ENCODE data around the gene LDLRAD3.

LDLRAD3 gene

DNA sequence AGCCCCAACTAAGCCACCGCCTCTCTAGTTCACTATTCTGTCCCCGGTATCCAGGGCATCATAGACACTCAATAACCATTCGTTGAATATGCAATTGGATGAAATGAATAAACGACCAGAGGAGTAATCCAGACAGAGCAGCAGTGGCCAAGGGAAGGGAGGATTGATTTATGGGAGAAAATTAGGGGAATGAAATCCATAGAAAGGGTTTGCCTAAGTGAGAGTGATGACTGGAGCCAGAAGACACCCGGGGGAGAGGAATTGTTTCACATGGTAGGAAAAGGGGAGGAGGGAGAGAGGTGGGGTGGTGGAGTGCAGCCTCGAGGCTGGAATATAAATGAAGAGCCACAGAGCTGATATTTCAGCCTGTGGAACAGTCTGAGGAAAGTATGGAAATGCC, 177.2 kb downstream of the LDLRAD3 start:
- no peaks in the 10 kb centered on the region for H3K9me3 ChIP-seq
- no peak overlapping the region for H3K4me3 ChIP-seq
- in situ Hi-C loops (cut with MboI; ENCODE audit: low sequenced_read_pairs), result no loop called here
- no peaks in the 10 kb centered on the region for H3K4me1 ChIP-seq
- DNase-seq (ENCODE audit: low spot score in 2 of 2), result no peak
- no peaks in the 10 kb centered on the region for H3K36me3 ChIP-seq (replicated peaks)
- no peaks in the 10 kb centered on the region for H3K27me3 ChIP-seq (ENCODE audit: low read depth)

DNA sequence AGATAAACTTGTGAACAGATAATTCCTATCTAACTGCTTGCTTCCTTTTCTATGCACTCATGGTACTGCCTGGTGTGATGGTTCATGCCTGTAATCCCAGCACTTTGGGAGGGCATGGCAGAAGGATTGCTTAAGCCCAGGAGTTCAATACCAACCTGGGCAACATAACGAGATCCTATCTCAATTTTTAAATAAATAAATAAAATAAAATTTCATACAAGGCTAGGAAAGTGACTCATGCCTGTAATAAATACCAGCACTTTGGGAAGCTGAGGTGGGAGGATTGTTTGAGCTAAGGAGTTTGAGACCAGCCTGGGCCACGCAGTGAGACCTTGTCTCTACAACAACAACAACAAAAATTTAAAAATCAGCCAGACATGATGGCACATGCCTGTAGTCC, 178.8 kb downstream of the LDLRAD3 start:
- H3K27me3 ChIP-seq (ENCODE audit: low read depth), result no peaks in the 10 kb centered on the region
- H3K4me1 ChIP-seq, result no peaks in the 10 kb centered on the region
- H3K4me3 ChIP-seq, result no peak overlapping the region
- in situ Hi-C loops (cut with MboI; ENCODE audit: low sequenced_read_pairs), result no loop called here
- no peak for DNase-seq (ENCODE audit: low spot score in 2 of 2)
- no peaks in the 10 kb centered on the region for H3K36me3 ChIP-seq (replicated peaks)
- H3K9me3 ChIP-seq, result no peaks in the 10 kb centered on the region

DNA sequence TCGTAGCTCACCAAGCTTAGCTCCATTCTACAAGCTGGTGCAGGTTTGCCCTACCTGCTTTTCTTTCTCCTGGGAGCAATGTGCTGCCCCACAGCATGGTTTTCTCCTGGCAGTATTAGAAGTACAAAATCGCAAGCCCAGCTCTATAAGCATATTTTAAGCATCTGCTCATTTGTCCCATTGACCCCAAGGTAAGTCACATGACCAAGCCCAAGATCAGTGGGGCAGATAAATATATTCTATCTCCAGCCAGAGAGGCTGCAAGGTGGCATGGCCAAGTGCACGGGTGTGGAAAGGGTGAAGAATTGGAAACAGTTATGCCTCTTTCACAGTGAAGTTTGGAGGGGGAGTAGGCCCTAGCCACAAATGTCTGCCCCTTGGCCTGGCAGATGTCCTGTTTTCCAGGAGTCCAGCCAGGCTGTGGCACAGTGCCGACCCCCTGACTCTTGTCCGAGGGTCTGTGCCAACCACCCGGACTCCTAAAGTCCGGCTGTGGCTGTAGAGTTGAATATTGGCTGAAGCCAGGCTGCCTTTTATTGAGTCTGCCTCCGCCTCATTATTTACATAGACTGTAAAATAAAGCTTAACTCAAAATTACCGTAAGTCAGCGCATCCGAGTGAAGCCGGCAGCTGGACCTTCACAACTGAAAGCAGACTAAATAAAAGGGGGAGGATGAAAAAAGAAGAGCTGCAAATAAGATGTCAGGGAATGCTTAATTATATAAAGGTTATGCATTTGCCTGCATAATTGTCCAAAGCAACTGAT, 179.7 kb downstream of the LDLRAD3 start:
- H3K27me3 ChIP-seq (ENCODE audit: low read depth), result no peaks in the 10 kb centered on the region
- no peak for DNase-seq (ENCODE audit: low spot score in 2 of 2)
- no peak overlapping the region for H3K4me3 ChIP-seq
- in situ Hi-C loops (cut with MboI; ENCODE audit: low sequenced_read_pairs), result no loop called here
- H3K36me3 ChIP-seq (replicated peaks), result no peaks in the 10 kb centered on the region
- no peaks in the 10 kb centered on the region for H3K4me1 ChIP-seq
- no peaks in the 10 kb centered on the region for H3K9me3 ChIP-seq

DNA sequence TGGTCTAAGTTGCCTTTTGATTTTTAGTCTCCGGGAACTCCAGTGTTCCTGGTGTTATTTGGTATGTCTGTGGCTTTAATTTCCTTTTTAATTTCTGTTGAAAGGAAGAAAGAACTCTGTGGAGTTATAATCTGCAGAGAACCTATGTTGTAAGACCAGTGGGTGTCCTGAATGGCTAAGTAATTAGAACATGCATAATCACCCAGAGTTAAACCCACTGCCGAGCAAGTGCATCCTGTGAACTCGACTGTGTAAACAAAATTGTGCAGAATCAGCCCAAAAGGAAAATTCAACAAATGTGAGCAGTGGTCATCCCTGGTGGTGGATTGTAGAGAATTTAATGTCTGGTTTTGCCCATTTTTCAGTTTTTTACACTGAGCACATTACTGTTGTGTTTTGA, 182.8 kb downstream of the LDLRAD3 start:
- no peaks in the 10 kb centered on the region for H3K9me3 ChIP-seq
- H3K36me3 ChIP-seq (replicated peaks), result no peaks in the 10 kb centered on the region
- no peaks in the 10 kb centered on the region for H3K27me3 ChIP-seq (ENCODE audit: low read depth)
- in situ Hi-C loops (cut with MboI; ENCODE audit: low sequenced_read_pairs), result no loop called here
- no peak overlapping the region for H3K4me3 ChIP-seq
- H3K4me1 ChIP-seq, result no peaks in the 10 kb centered on the region
- DNase-seq (ENCODE audit: low spot score in 2 of 2), result no peak

DNA sequence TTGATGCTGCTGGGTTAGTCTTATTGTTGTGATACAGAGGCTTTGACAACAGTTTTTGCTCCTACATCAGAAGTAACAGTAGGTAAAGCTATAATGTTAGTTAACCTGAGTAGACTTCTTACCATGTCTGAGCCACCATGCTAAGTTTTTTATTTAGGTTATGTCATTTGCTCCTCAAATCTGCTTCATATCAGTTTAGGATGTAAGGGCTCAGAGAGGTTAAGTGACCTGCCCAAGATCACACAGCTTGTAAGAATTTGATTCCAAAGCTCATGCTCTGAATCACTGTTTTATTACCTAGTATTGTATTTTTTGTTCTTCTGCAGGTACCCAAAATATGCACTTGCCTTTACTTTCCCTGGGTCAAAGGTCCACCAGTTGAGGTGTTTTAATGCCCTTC, 183.7 kb downstream of the LDLRAD3 start:
- DNase-seq (ENCODE audit: low spot score in 2 of 2), result no peak
- Histone ChIP-seq H3K36me3 (replicated peaks) (no peaks in the 10 kb centered on the region), H3K27me3 (ENCODE audit: low read depth) (no peaks in the 10 kb centered on the region), H3K4me1 (no peaks in the 10 kb centered on the region), H3K9me3 (no peaks in the 10 kb centered on the region), H3K4me3 (no peak overlapping the region)
- in situ Hi-C loops (cut with MboI; ENCODE audit: low sequenced_read_pairs), result no loop called here

DNA sequence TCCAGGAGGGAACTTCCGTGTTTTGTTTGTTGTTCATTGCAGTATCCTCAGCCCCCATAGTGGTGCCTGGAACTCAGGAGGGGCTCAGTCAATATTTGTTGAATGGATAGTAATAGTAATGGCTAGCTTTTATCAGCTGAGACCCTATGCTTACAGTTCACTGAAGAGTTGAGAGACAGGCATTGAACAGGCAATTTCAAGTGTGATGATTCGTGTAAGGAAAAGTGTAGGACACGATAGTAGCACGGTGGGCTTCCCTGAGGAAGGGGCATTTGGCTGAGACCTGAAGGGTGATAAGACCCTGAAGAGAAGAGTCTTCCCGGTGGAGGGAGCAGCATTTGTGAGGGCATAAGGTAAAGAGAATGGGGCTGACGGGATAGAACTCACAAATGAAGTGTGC, 186.1 kb downstream of the LDLRAD3 start:
- no peak for DNase-seq (ENCODE audit: low spot score in 2 of 2)
- H3K9me3 ChIP-seq, result no peaks in the 10 kb centered on the region
- no peaks in the 10 kb centered on the region for H3K27me3 ChIP-seq (ENCODE audit: low read depth)
- no peaks in the 10 kb centered on the region for H3K36me3 ChIP-seq (replicated peaks)
- H3K4me1 ChIP-seq, result no peaks in the 10 kb centered on the region
- in situ Hi-C loops (cut with MboI; ENCODE audit: low sequenced_read_pairs), result no loop called here
- H3K4me3 ChIP-seq, result no peak overlapping the region

DNA sequence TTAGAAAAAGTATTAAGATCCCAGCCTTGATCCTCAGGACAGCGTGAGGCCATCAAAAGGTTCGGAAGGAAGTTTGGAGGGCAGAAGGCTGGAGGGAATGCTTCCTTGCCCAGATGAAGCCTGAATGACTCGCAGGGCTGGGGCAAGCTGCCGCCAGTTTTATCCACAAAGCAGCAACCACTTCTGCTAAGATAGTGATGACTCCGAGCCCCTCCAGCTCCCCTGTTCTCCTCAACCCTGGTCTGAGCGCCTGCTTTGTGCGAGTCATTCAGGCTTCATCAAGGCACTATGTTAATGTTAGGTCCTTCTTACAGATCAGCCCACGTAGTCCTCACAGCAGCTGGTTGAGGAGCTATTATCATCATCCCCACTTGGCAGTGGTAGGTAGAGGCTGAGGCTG, 186.5 kb downstream of the LDLRAD3 start:
- no peaks in the 10 kb centered on the region for H3K9me3 ChIP-seq
- DNase-seq (ENCODE audit: low spot score in 2 of 2), result no peak
- no peaks in the 10 kb centered on the region for H3K27me3 ChIP-seq (ENCODE audit: low read depth)
- no peak overlapping the region for H3K4me3 ChIP-seq
- no peaks in the 10 kb centered on the region for H3K36me3 ChIP-seq (replicated peaks)
- no peaks in the 10 kb centered on the region for H3K4me1 ChIP-seq
- in situ Hi-C loops (cut with MboI; ENCODE audit: low sequenced_read_pairs), result no loop called here

DNA sequence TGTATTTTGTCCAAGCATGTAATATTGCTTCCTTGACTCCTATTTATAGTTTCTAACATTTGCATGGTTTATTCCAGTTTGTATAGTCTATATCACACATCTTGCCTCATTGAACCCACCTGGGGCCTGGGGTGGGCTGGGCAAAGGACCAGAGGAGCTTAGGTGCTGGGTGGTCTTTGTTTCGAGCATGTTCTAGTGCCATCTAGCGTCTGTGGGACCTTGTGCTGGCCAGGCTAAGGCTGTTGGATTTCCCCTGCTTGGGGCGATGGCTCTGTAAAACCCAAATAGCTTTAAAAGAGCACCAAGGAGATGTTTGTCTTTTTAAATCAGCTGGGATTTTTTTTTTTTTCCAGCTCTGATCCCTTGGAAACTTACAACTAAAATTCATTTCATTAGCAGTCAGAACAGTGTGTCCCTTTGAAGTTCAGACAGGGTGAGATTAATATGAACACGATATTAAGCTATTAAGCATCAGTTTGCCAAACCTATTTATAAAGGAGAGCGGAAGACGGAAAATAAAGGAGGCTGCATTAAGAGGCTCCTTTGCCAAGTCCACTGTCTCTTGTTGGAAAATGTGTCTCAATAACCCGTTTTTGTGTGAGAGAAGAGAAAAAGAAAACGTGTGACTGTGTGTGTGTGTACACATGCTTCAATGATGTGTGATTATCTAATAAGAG, 188.0 kb downstream of the LDLRAD3 start:
- DNase-seq (ENCODE audit: low spot score in 2 of 2), result peak in 1 of 2 experiments; percentile 37
- H3K4me3 ChIP-seq, result no peak overlapping the region
- in situ Hi-C loops (cut with MboI; ENCODE audit: low sequenced_read_pairs), result no loop called here

DNA sequence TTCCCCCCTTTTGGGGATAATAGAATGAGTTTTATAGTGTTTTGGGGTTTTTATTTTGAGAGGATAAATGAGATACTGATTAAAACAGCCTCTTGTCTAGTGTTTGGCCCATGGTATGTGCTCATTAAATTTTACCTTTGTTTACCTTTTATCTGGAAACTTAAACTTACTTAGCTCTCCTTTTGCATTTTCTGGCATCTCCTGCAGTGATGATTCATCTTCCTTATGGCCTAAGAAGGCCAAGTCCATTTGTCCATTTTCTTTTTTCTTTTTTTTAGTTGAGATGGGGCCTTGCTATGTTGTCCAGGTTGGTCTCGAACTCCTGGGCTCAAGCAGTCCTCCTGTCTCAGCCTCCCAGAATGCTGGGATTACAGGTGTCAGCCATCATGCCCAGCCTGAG, 189.1 kb downstream of the LDLRAD3 start:
- no peak overlapping the region for H3K4me3 ChIP-seq
- H3K27me3 ChIP-seq (ENCODE audit: low read depth), result no peaks in the 10 kb centered on the region
- no peaks in the 10 kb centered on the region for H3K36me3 ChIP-seq (replicated peaks)
- no peaks in the 10 kb centered on the region for H3K9me3 ChIP-seq
- no peak for DNase-seq (ENCODE audit: low spot score in 2 of 2)
- H3K4me1 ChIP-seq, result no peaks in the 10 kb centered on the region
- in situ Hi-C loops (cut with MboI; ENCODE audit: low sequenced_read_pairs), result no loop called here

More for the DNA sequence above, 188.0 kb downstream of the LDLRAD3 start:
- Histone ChIP-seq H3K4me1 (no peaks in the 10 kb centered on the region), H3K27me3 (ENCODE audit: low read depth) (no peaks in the 10 kb centered on the region), H3K9me3 (no peaks in the 10 kb centered on the region), H3K36me3 (replicated peaks) (no peaks in the 10 kb centered on the region)

DNA sequence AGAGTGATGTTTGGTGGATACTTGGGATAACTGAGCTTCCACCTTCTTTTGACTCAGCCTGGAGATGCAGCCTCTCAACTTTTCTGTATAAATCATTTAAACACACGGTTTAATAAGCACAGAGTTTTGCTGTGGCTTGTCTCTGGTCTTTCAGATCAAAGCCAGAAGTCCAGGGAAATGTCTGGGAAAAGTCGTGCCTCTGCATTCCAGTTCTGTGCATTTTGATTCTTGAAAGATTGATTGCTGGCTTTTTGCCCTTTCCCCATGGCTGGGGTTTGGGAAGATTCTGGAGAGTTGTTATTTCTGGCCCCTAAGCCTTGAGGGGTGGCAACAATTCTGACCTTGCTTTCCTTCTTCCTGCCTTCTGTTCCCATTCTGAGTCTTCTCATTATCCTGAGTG, 191.2 kb downstream of the LDLRAD3 start:
- Histone ChIP-seq H3K27me3 (ENCODE audit: low read depth) (no peaks in the 10 kb centered on the region), H3K4me3 (no peak overlapping the region), H3K4me1 (no peaks in the 10 kb centered on the region), H3K36me3 (replicated peaks) (no peaks in the 10 kb centered on the region), H3K9me3 (no peaks in the 10 kb centered on the region)
- DNase-seq (ENCODE audit: low spot score in 2 of 2), result no peak
- in situ Hi-C loops (cut with MboI; ENCODE audit: low sequenced_read_pairs), result no loop called here

DNA sequence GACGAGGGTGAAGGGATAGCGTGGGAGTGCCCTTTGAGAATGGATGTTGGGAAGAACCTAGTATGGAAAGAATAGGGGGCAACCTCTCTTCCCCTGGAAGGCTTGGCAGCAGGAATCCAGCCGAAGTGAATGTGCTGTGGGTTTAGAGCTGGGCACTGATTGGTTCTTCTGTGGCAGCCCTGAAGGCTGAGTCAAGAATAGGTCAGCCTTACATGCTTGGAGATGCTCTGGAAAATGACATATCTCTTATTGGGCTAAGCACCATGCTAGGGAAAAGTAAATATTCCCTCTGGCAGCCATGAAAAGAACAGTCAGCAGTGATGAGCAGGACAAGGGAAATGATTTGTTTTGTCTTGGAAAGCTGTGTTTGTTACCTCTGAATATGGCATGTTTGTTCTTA, 195.9 kb downstream of the LDLRAD3 start:
- no peak for DNase-seq (ENCODE audit: low spot score in 2 of 2)

DNA sequence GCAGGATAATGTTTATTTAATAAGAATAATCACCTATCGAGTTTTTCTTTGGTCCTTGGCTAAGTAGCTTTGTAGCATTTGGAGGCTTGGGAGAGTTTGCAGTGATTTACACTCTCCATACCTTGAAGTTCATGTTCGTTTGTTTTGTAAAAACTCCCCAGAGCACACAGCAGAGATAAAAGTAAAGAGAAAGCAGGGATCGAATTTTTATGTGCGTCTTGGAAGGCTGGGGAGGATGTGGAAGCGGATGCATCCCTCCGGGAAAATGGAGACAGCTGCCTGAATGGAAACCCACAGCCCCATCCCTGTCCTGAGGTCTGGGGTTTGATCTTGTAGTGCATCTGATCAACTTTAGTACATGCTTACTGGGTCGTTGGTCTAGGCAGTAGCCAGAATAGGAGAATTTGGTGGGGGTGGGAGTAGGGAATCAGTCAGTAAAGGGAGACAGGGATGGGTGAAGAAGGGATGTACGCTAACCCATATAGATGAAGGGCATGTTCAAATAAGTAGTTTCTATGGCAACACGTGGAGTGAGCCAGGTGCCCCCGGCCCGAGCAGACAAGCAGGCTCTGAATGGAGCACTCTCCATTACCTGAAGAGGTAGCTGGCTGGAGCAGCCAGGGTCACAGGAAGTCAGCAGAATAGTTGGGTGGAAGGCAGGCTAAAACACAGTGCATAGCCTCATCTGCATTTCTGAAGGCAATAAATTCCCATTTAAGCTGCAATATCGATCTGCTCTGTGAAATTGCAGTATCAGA, 197.5 kb downstream of the LDLRAD3 start:
- Histone ChIP-seq H3K27me3 (ENCODE audit: low read depth) (no peaks in the 10 kb centered on the region), H3K36me3 (replicated peaks) (no peaks in the 10 kb centered on the region), H3K4me3 (no peak overlapping the region), H3K4me1 (peaks cover 5% of the 10 kb centered on the region), H3K9me3 (no peaks in the 10 kb centered on the region)
- no peak for DNase-seq (ENCODE audit: low spot score in 2 of 2)
- in situ Hi-C loops (cut with MboI; ENCODE audit: low sequenced_read_pairs), result no loop called here

More for the DNA sequence above, 195.9 kb downstream of the LDLRAD3 start:
- Histone ChIP-seq H3K36me3 (replicated peaks) (no peaks in the 10 kb centered on the region), H3K4me3 (no peak overlapping the region), H3K27me3 (ENCODE audit: low read depth) (no peaks in the 10 kb centered on the region), H3K9me3 (no peaks in the 10 kb centered on the region), H3K4me1 (no peaks in the 10 kb centered on the region)
- in situ Hi-C loops (cut with MboI; ENCODE audit: low sequenced_read_pairs), result no loop called here

DNA sequence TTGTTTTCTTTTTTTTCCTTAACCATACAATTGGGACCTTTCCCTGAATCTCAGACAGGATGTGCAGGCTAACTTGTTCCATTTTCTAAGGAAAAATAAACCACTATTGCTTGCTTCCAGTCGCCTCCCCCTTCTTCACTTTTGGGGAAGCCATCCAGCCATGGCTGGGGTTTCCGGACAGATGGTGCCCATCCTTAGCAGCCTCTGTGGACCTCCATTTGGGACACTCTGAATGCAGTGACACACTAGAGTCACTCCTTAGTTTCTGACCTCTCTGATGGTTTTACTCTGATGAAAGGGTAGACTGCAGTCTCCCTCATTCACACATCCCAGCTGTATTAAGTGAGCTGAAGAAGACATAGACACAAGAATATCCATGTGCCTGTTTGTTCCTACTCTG, 198.1 kb downstream of the LDLRAD3 start:
- no peaks in the 10 kb centered on the region for H3K9me3 ChIP-seq
- H3K36me3 ChIP-seq (replicated peaks), result no peaks in the 10 kb centered on the region
- no peaks in the 10 kb centered on the region for H3K27me3 ChIP-seq (ENCODE audit: low read depth)
- no peak for DNase-seq (ENCODE audit: low spot score in 2 of 2)
- H3K4me1 ChIP-seq, result peaks cover 5% of the 10 kb centered on the region
- in situ Hi-C loops (cut with MboI; ENCODE audit: low sequenced_read_pairs), result no loop called here
- H3K4me3 ChIP-seq, result no peak overlapping the region

DNA sequence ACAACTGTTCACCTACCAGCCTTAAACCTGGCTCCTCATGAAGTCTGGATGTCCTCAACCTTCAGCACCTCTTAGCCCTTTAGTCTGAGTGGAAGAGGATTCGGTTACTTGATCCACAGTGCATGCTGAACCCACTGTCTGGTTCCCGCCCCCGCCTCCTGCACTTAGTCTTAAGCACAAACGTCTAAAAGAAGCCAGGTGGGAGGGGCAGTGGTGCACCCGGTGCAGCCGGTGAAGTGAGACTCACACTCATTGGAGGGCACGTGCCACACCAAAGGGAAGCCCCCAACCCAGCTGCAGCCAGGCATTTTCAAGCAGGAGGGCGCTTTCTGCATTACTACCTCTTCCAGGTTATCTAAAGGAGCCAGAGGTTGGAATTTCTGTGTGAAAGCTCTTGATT, 198.6 kb downstream of the LDLRAD3 start:
- Histone ChIP-seq H3K4me1 (peaks cover 5% of the 10 kb centered on the region), H3K4me3 (no peak overlapping the region), H3K36me3 (replicated peaks) (no peaks in the 10 kb centered on the region), H3K9me3 (no peaks in the 10 kb centered on the region), H3K27me3 (ENCODE audit: low read depth) (no peaks in the 10 kb centered on the region)
- in situ Hi-C loops (cut with MboI; ENCODE audit: low sequenced_read_pairs), result no loop called here
- peak in 1 of 2 experiments; percentile 15 for DNase-seq (ENCODE audit: low spot score in 2 of 2)
